HG02642 (cell line): ENCODE results near the gene C4BPB.

ENCODE experiments used
- ATAC-seq: cut with Tn5 transposase; IDR thresholded peaks from one replicate; pipeline ENCODE4 v1.9.1; 2021; ENCODE audit warnings: mild to moderate bottlenecking; ENCODE audit not compliant: unreplicated experiment, poor library complexity

C4BPB gene

DNA sequence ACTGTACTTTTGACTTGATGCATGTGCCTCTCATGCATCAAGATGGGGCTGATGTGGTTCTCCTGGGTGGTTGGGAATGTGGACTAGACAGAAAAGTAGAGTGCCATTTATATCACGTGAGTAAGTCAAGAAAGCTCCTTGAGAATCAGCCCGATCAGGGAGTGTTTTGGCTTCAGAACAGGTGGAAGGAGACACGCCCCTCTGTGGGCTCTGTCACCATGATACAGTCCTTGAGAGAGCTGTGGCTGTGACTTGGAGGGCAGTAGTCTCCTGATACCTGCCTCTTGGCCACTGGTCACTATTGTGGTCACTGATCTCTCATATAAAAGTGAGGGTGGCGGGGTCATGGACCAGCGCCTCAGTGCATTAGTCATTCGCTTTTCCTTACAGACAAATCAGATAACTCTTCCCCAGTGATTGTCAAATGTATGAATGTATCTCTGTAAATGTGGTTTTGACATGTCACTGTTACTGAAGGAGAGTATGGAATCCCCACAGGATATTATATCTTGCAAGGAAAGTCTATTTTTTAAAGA is 8.9 kb upstream of the C4BPB start:
- ATAC-seq: no peak

DNA sequence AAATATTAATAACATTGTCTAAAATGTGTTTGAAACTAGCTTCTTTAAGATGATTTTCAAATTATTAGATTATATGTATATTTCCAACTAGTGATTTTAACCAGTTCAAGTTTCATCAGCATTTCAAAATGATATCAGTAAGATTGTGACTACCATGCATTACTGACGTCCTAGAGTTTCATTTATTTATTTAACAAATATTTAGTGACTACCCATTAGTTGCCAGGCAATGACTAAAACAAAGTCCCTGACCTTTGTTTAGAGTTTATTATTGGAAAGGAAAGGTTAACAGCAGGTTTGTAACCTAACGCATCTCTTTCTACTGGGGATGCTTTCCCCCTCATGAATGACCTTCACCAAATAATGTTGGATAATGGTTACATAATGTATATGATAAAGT is 7.6 kb upstream of the C4BPB start:
- ATAC-seq: no peak

DNA sequence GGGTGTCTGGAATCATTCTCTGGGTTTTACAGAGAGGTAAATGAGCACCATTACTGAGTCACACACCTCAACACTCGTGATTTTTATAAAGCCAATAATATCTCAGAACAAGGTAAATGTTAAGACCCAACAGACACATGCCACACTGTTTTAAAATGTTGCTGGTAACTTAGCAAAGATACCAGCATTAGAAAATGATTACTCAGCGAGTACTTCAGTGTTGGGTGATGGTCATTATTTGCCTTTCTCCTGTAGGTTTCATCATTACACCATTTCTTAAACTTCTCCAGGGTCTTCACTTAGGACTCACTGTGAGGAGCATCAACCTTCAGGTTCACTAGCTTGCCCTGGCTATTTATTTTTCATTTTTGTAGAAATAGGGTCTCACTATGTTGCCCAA is 6.9 kb upstream of the C4BPB start:
- no peak for ATAC-seq

DNA sequence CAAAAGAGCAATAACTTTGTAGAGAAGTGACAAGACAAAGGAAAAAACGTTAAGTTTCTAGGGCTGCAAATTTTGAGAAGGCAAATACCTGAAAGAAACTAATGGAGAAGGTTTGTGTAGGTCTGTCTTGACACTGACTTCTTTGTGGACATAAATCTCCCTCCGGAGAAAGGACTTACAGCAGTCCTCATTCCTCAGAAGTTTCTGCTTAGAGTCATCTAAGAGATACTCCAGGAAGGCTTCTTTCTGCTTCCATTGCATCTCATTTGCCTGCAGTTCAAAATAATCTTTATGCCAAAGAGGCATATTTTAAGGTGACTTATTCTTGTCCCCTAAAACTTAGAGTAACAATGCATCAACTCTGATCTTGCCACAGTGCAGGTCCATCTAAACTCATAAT is 4.4 kb upstream of the C4BPB start:
- peak; percentile 9 for ATAC-seq

DNA sequence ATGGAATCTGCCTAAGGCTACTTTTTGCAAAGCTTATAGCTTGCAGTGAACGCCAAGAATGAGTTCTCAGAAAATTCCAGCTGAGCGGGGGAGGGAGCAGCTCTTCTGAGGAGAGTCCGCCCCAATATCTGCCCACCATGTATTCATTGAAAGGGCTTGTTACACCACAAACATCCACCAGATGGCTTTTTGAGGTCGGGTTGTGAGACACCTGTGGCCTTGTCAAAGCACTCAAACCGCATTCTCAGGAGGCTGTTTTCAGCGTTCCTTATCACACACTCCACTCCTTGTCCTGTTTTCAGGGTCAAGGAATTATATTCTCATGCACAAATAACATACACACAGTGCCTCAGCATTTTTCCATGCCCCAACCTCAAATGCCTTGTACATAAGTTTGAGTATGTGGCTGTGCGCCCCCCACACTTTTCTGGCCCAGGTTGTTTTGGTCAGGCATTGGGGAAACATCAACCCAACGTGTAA is 3.9 kb upstream of the C4BPB start:
- peak; percentile 76 for ATAC-seq

DNA sequence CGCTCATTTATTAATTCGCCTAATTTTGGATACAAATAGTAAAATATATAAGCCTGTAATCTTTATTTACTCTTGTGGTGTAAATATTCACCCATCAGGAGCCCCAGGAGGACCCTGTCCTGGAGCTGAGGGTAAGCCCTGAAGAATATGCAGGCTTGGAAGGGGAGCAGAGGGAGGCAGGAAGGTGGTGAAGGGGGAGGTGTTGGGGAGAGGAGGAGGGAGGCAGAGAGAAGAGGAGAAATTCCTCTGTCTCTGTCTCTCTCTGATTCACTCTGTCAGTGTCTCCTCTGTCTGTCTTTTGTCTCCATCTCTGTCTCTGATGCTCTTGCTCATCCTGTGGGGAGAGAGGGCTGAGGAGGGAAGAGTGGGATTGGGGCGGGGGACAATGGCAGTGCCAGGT is 2.8 kb upstream of the C4BPB start:
- ATAC-seq: no peak

DNA sequence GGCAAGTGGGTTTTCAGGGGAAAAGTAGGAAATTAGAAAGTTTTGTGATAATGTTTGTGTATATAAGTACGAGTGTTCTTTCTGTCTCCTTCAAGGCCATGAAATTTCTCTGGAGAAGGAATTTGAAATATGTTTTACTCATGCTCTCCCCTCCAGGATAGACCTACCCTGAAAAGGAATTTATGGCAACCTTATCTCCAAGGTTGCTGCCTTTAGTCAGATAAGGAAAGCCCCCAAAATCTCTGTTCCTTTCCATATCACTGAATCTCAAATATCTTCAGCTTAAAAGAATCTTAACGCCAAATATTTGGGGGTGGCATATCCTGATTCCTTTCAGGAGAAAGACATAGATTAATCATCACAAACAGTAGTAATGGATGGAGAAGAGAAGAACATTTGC is 499 bp upstream of the C4BPB start:
- no peak for ATAC-seq

DNA sequence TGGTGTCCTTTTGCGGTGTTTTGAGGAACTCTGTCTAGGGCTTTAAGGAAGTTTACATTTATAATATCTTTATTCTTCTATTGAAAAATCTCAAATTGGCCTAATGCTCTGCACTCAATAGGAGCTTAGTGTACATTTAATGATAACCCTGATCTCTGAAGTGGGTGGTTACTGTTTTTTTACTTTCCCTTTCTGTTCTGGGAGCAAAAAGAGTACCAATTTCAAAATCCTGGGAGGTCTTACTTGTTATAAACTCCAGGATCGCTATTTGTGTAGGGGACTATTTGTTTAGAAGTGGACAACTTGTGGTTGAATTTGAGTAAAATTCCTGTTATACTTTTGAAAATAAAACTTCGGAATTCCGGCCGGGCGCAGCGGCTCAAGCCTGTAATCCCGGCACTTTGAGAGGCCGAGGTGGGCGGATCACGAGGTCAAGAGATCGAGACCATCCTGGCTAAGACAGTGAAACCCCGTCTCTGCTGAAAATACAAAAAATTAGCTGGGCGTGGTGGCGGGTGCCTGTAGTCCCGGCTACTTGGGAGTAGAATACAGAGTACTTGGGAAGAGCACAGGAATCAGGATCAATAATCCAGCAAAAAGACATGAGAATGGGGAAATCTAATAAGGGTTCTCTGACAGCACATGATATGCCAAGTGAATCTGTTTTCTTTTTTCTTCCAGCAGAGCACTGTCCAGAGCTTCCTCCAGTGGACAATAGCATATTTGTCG is 1.1 kb downstream of the C4BPB start:
- ATAC-seq: no peak

DNA sequence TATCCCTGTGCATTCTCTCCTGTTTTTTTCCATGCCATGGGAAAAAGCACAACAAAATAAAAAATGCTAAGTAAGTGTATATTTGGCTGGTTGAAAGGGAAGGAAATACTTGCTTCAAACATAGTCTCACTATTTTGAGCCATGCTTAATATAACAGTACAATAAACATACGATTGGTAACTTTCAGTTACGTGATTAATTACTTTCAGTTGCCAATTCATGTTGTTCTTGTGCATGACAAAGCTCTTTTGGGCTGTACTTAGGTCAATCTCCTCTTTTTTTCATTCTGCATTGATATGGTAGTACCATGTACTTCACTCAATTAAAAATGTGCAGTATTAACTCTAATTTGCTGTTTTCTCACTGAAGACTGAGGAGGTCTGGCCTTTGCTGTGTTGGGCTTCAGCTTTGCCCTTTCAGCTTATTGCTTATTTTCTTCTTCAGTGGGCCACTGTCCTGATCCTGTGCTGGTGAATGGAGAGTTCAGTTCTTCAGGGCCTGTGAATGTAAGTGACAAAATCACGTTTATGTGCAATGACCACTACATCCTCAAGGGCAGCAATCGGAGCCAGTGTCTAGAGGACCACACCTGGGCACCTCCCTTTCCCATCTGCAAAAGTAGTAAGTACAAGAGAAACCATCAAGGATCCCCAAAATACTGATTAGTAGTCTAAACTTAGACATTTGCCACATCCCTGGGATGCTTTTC is 2.7 kb downstream of the C4BPB start:
- no peak for ATAC-seq

DNA sequence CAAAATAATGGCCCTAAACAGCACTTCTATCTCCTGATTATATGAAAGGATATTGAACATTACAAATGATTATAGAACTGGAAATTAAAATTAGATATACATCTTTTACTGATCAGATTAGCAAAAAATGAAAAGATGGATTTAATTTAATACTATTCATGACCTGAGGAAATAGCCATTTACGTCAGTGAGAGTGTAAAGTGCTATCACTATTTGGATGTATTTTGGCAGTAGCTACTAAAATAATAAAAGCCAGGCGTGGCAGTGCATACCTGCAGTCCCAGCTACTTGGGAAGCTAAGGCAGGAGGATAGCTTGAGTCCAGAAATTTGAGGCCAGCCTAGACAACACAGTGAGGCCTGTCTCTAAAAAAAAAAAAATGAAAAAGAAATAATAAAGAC is 5.3 kb downstream of the C4BPB start:
- ATAC-seq: no peak

DNA sequence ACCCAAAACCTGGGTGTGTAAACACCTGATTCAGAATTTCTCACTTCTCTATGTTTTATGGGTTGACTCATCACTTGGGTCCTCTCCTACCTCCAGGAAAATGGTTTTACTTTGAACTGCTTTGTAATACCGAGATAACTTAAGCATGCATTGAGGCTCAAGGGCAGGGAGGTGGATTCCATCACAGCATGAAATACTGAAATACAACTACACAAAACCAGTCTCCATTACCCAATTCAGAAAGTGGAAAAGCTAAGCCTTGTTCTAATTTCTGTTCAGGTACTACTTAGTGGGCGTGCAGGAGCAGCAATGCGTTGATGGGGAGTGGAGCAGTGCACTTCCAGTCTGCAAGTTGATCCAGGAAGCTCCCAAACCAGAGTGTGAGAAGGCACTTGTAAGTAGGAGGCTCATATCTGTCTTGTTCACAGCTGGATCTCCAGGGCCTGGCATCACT is 9.2 kb downstream of the C4BPB start:
- peak; percentile 58 for ATAC-seq

DNA sequence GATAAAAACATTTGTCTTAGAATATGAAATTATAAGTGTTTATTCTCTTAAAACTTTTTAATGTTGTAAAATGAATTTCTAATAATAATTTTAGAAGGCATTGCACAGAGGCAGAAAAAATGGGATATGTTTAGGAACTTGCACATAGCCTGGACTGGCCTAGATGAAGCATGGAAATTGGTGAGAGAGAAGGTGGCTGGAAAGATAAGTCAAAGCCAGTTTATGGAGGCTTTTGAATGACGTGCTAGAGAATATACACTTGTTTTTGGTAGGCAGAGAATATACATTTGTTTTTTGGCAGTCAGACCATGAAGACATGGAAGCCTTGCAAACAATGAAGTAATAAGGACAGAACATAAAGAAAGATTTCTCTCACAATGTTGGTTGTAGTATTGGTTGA is 13.1 kb downstream of the C4BPB start:
- ATAC-seq: no peak

DNA sequence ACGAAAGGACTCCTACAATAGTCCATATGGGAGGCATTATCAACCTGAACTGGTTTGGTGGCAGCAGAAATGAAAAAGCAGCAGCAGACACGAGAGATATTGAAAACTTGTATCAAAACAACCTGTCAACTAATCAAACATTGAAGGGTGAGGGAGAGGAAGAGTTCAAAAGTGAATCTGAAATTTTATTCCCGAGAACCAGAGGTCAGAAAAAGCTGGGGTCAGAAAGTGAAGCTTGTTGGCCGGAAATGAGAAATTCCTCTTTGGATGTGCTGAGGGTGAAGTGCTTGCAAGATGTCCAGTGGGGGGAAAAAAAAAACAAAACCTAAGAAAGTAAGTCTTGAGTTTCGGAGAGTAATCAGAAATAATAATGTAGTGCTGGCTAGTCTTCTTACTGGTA is 13.5 kb downstream of the C4BPB start:
- no peak for ATAC-seq

DNA sequence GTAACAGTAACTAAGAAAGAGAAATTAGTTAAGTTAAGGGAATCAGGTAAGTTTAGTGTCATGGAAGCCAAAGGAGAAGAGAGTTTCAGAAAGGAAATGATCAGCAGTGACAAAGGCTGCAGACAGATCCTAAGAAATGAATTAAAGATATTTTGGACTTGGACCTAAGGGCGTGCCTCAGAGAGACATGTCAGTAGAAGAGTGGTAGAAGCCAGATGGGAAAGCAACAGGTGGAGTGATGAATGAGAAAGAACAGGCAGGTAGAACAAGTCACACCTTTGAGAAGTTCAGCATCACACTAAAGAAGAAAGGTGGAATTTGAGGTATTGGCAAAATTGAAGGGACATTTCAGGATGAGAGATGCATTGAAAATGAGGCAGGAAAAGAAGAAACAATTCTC is 14.0 kb downstream of the C4BPB start:
- ATAC-seq: no peak

DNA sequence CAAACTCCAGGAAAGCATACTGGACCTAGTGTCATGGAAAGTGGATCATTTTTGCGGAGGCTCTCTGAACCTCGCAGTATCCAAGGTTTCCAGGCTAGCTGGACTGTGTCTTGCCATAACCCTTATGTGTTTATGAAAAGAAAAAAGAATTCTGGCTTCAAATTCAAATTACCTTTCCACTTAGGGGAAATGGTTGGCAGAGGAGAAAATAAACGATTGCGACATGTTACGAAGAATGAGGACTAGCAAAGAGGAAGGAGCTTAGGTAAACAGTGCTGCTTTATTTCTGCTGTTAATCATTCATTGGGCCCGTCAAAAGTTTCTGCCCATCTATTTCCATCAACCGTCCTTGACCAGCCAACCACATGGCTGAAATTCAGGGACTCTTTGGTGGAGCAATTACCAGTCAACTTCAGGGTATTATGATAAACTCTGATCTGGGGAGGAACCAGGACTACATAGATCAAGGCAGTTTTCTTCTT is 15.3 kb downstream of the C4BPB start, which contains the start of gene C4BPA:
C4BPA (plus strand) TSS at position 342 of the 482 bp plus-strand sequence. CDS start 8,793 bp downstream, outside the sequence.
- ATAC-seq: no peak

DNA sequence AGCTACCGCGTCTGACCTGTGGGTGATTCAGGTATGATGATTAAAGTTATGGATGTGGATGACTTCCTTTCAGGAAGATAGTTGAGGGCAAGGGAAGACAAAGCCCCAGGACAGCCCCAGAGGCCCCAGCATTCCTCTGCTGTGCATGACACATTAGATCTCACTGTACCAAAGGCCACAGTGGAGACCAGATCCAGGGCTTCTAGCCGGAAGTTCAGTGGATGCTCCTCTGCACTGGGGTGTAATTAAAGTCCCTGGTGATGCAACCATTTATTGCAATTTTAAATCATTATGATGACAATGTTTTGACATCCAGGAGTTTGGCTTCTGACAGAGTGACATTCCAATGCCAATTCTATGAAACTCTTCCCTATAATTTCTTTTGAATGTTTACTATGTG is 20.3 kb downstream of the C4BPB start:
- ATAC-seq: no peak

DNA sequence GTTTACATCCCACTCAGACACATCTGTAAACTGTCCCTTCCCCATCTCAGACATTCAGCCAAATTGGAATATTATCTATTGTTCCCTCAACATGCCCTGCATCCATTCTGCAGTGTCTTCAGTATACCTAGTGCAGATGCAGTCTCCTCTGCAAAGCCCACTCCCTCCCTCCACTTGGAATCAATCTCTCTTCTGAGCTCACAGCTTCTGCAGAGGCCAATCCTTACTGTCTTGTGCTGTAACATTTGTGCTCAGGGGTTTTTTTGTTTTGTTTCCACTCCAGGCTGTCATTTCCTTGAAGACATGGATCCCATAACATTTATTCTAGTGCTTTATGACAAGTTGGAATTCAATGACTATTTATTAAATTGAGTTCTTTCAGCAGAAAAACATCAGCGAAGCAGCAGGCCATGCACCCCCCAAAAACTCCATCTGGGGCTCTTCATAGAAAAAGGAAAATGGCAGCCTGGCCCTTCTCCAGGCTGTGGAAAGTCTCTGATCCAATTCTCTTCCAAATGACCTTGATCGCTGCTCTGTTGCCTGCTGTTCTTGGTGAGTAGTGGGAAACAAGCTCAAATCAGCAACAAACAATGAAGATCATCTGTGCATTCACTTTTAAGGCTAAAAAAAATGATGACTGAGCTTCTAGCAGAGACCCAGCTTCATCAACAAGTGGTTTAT is 24.1 kb downstream of the C4BPB start:
- ATAC-seq: no peak

DNA sequence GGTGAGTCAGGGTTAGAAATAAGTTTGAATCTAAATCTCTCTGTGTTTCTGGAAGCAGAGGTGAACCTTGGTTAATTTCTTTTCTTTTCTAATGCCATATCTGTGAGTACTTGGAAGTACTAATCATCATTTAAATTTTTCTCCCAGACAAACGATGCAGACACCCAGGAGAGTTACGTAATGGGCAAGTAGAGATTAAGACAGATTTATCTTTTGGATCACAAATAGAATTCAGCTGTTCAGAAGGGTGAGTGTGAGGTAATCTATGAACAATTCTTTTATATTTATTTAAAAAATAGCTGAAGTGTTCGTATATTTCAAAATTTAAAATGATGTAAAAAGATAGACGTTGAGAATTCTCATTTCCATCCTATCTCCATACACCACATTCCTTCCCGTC is 26.6 kb downstream of the C4BPB start:
- no peak for ATAC-seq

DNA sequence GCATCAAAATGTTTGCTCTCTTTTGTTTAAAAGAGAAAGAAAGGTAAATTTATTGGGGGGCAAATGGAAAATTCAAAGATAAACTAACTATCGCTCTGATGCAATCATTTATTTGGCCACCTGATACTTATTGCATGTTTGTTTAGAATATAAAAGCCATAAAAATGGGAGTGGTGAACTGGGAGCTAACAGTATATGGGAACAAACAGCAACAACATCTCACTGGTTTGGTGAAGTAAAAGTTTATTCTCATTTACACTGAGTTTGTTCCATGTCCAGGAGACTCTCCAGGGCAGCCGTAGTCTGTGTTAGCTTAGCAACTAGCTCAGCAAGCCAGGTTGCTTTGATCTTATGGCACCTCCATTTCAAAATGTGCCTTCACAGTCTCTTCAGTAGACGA is 35.7 kb downstream of the C4BPB start:
- ATAC-seq: no peak

DNA sequence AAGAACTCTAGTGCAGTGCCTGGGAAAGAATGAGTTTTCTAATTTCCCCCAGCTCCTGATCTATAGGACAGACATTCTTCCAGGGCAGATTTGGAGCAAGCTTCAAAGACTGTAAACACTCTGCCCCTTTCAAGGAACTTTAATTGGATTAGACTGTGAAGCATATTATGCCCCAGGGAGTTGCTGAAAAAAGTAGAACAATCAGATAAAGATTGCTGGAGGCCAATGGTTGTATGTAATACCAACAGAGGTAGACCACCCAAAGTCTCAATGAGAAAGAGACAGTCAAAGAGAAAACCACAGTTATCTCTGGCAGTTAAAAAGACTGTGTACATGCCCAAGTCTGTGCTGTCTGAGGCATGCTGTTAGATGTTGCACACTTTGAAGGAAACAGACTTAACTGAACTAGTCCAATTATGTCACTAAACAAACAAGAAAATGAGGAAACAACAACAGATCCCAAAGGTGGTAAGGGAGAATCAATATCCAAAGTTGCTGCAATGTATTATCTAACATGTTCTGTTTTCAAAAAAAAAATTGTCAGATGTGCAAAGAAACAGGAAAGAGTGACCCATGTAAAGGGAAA is 39.8 kb downstream of the C4BPB start:
- ATAC-seq: no peak
